Vagina (tissue), 2 donors: ENCODE data around the gene KLHL2.

Experiments
- POLR2AphosphoS5 ChIP-seq, 2 donors: sonication (generic); formaldehyde crosslinking; IDR thresholded peaks; one replicate each; pipeline ENCODE4 v1.9.0; 2017; ENCODE audit warnings: antibody characterized with exemption in 2 of 2, mild to moderate bottlenecking in 2 of 2, low read depth in 1 of 2; ENCODE audit not compliant: insufficient read depth in 1 of 2
- TF ChIP-seq, protein P1 (sequence below), 3 experiments: fragments of 450-650 bp in 2 of 3; fragments of 200-600 bp in 1 of 3; sonication (generic) in 1 of 3; IDR thresholded peaks; one replicate each; pipeline ENCODE4 v1.5.1; 2017 to 2019; ENCODE audit warnings: antibody characterized with exemption in 3 of 3, mild to moderate bottlenecking in 2 of 3, moderate library complexity in 2 of 3

DNA sequence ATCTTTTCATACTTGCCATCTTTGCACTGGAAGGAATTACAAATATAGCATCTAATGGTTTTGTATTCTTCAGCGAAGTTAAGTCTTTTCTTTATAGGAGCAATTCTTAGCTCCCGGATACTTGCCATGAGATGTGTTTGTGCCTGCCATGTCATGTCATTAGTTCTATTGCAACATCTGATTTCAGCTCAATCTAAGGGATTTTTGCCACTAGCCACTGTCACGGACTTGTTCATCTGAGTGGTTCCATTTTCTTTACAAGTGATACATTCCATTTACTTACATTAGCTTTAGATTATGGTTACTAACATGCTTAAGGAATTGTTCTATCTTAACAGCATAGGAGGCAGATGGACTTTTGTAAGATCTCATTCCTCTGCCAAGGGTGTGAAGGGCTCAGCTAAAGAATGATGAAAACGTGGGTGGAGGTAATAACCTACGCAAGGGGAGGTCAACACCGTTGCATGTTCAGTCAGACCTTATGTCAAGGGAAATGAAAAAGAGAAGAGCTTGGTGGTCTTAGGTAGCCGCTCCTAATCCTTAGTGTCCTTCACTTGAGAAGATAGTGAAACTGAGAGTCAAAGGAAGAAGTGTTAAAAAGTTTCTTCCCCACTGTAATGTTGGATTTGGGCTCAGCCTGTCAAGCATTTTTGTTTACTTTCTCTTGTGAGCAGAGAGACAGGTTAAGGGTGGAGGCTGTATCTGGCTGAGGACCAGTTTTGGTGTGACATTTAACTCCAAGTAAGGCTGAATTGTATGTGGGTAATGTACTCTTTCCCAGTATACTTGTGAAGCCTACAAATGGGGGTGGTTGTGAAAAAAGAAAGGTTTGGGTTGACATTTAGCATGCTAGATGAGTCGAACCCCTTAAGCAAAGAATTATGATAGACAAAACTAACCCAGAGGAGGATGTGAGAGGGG is 3.6 kb upstream of the KLHL2 start:
- TF ChIP-seq, protein P1, sequence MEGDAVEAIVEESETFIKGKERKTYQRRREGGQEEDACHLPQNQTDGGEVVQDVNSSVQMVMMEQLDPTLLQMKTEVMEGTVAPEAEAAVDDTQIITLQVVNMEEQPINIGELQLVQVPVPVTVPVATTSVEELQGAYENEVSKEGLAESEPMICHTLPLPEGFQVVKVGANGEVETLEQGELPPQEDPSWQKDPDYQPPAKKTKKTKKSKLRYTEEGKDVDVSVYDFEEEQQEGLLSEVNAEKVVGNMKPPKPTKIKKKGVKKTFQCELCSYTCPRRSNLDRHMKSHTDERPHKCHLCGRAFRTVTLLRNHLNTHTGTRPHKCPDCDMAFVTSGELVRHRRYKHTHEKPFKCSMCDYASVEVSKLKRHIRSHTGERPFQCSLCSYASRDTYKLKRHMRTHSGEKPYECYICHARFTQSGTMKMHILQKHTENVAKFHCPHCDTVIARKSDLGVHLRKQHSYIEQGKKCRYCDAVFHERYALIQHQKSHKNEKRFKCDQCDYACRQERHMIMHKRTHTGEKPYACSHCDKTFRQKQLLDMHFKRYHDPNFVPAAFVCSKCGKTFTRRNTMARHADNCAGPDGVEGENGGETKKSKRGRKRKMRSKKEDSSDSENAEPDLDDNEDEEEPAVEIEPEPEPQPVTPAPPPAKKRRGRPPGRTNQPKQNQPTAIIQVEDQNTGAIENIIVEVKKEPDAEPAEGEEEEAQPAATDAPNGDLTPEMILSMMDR (IDR thresholded peaks at IDR 0.05), result no peak
- peak in 1 of 2 donors; percentile 20 for TF ChIP-seq POLR2AphosphoS5 (IDR thresholded peaks at IDR 0.05; ENCODE audit: insufficient read depth in 1 of 2, low read depth in 1 of 2)
